Fibroblast of lung (primary cell): Measurements from ENCODE around the gene CTNND2.

Experiments used
- CTCF ChIP-seq, 2 donors: IDR thresholded peaks in 1 of 2; conservative IDR thresholded peaks in 1 of 2; 1 replicate in 1 of 2; 2 replicates in 1 of 2; pipeline ENCODE4 v1.5.1; 2011 to 2012; ENCODE audit warnings: low read length in 2 of 2, control low read depth in 1 of 2, inconsistent platforms in 1 of 2, low read depth in 1 of 2, mild to moderate bottlenecking in 1 of 2
- EZH2 ChIP-seq: IDR thresholded peaks from 2 replicates; pipeline ENCODE4 v1.5.1; 2012; ENCODE audit warnings: low read length, control low read depth, mild to moderate bottlenecking; ENCODE audit errors: missing control alignments

- no peak for TF ChIP-seq EZH2
- TF ChIP-seq CTCF (conservative IDR thresholded peaks at IDR 0.05 in 1 of 2, IDR thresholded peaks at IDR 0.05 in 1 of 2; ENCODE audit: low read depth in 1 of 2, low read length in 2 of 2): no peak
Observed at GRCh38 chr5:11511878-11512277, 392.4 kb downstream of the CTNND2 start.
